SK-N-MC (cell line): ENCODE results near the gene NPPC.
"Not testable (repeated sequence)": the region's sequence is repeated elsewhere in the genome, so short reads cannot be mapped to it uniquely, and the experiment has no call there.

Experiments used
- DNase-seq: peaks from one replicate; pipeline ENCODE4 v3.0.0-alpha.2; 2011; ENCODE audit warnings: low read depth, low spot score
- H3K27ac ChIP-seq: fragments of 200-600 bp; sonication (generic); 2 replicates; pipeline ENCODE4 v1.5.1; 2016; ENCODE audit warnings: mixed run types
- H3K36me3 ChIP-seq: fragments of 200-600 bp; sonication (generic); 2 replicates; pipeline ENCODE4 v1.6.1; 2017; ENCODE audit warnings: antibody characterized with exemption, low read length, mixed read lengths; ENCODE audit not compliant: insufficient read depth
- H3K4me3 ChIP-seq: fragments of 200-600 bp; sonication (generic); 2 replicates; pipeline ENCODE4 v1.5.1; 2016
- H3K9ac ChIP-seq: fragments of 200-600 bp; sonication (generic); 2 replicates; pipeline ENCODE4 v1.8.0; 2017; ENCODE audit warnings: mixed run types, mixed read lengths; ENCODE audit not compliant: insufficient read length
- H3K9me3 ChIP-seq: fragments of 200-600 bp; sonication (generic); 2 replicates; pipeline ENCODE4 v1.6.1; 2017; ENCODE audit warnings: low read depth, mild to moderate bottlenecking, antibody characterized with exemption, low read length, moderate library complexity, mixed read lengths
- EZH2 ChIP-seq: fragments of 200-600 bp; sonication (generic); IDR thresholded peaks from one replicate; pipeline ENCODE4 v1.6.1; 2017; ENCODE audit warnings: antibody characterized with exemption
- FOXP2 ChIP-seq: optimal IDR thresholded peaks from 2 replicates; pipeline ENCODE3; 2011; ENCODE audit warnings: mild to moderate bottlenecking, moderate library complexity; ENCODE audit not compliant: insufficient read depth; ENCODE audit errors: extremely low read length, control extremely low read depth
- POLR2AphosphoS5 ChIP-seq: IDR thresholded peaks from 2 replicates; pipeline ENCODE4 v1.6.1; 2012; ENCODE audit warnings: mild to moderate bottlenecking, low read depth, low read length, borderline replicate concordance

The NPPC gene

GRCh38 chr2:231891514-231891905 is 34.7 kb downstream of the NPPC start:
- no peak for TF ChIP-seq EZH2
- TF ChIP-seq FOXP2: no peak
- TF ChIP-seq POLR2AphosphoS5: no peak
- no peak for DNase-seq
- Histone ChIP-seq H3K36me3 (no peaks in the 10 kb centered on the region), H3K27ac (no peak overlapping the region), H3K9me3 (no peaks in the 10 kb centered on the region), H3K9ac (no peak overlapping the region), H3K4me3 (no peak overlapping the region)

DNA sequence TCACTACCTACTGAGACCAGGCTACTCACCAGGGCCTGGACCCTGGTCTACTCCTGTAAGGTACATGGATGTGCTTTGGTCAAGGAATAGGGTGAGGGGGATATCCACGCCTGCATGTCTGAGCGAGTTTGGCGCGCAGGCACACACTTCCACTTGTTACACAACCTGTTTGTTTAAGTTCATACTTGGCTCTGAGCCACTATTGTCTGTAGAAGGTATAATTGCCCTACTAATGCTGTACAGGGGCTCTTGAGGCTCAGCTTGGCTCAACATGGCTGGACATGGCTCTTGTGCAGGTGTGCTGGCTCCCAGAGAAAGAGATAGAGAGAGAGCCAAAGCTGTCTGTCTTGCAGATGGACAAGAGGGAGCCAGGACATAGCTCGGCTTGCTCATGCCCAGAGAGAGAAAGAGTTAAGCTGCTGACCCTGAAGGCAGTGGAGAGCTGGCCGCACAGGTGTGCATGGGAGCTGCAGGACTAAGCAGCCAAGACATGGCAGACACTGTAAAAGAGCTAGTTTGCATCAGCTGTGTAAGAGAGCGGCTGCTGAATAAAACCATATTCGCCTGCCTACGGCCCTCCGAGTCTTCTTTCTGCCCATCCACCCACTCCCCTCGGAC is 35.2 kb downstream of the NPPC start:
- Histone ChIP-seq H3K9ac (no peak overlapping the region), H3K27ac (no peak overlapping the region), H3K4me3 (no peak overlapping the region), H3K9me3 (no peaks in the 10 kb centered on the region), H3K36me3 (no peaks in the 10 kb centered on the region)
- DNase-seq: no peak
- TF ChIP-seq EZH2 (no peak), POLR2AphosphoS5 (no peak), FOXP2 (no peak)

GRCh38 chr2:231887756-231888155 is 38.4 kb downstream of the NPPC start:
- no peak for DNase-seq
- H3K9ac ChIP-seq: no peak overlapping the region
- H3K27ac ChIP-seq: no peak overlapping the region
- TF ChIP-seq FOXP2: no peak
- H3K4me3 ChIP-seq: no peak overlapping the region
- no peaks in the 10 kb centered on the region for H3K9me3 ChIP-seq
- H3K36me3 ChIP-seq: no peaks in the 10 kb centered on the region

GRCh38 chr2:231886071-231886681 is 40.0 kb downstream of the NPPC start:
- Histone ChIP-seq H3K4me3 (no peak overlapping the region), H3K9ac (no peak overlapping the region), H3K9me3 (no peaks in the 10 kb centered on the region), H3K27ac (no peak overlapping the region), H3K36me3 (no peaks in the 10 kb centered on the region)
- no peak for TF ChIP-seq POLR2AphosphoS5
- TF ChIP-seq FOXP2: no peak
- no peak for TF ChIP-seq EZH2
- no peak for DNase-seq

- Histone ChIP-seq H3K9ac (no peak overlapping the region), H3K4me3 (no peak overlapping the region), H3K36me3 (no peaks in the 10 kb centered on the region), H3K27ac (no peak overlapping the region), H3K9me3 (no peaks in the 10 kb centered on the region)
- no peak for TF ChIP-seq EZH2
- no peak for DNase-seq
These were observed 41.6 kb downstream of the NPPC start for GRCh38 chr2:231884438-231885140.

DNA sequence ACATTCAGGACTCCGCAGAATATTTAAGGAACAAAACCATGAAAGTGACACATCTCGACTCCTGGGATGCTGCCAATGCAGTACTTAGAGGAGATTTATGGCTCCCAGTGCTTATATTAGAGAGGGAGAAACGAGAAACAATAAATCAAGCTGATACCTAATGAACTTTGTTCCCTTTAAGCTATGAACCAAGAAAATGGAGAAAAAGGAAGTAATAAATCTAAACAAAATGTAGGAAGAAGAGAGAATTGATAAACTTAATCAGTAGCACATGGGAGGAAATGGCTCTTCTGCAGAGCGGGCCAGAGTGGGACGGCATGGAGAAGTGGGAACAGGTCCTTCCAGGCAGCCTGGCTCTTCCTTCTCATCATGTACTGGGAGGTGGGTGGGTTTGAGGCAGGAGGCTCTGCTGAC is 42.7 kb downstream of the NPPC start:
- DNase-seq: peak; percentile 80
- no peaks in the 10 kb centered on the region for H3K9me3 ChIP-seq
- H3K9ac ChIP-seq: no peak overlapping the region
- no peak overlapping the region for H3K4me3 ChIP-seq
- H3K27ac ChIP-seq: no peak overlapping the region
- no peaks in the 10 kb centered on the region for H3K36me3 ChIP-seq
- TF ChIP-seq FOXP2 (no peak), POLR2AphosphoS5 (peak; percentile 38; the same call in 1 of the 2 replicates), EZH2 (no peak)

DNA sequence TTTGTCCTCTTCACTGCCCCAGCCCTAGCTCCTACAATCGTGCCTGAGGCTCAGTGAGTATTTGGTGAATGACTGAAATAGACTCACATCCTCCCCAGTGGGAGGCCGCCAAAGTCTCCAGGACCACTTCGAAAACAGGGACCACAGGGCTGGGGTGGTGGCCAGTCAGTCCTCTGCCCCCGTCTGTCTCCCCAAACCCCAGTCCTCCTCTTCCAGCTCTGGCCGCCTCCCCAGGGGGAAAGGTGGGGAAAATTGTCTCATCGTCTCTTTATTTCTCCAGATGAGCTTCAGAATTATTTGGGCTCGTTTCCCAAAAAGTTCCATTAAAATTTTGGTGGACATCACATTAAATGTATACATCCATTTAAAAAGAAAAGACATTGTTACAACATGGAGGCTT is 43.5 kb downstream of the NPPC start:
- H3K36me3 ChIP-seq: no peaks in the 10 kb centered on the region
- no peak for TF ChIP-seq EZH2
- TF ChIP-seq FOXP2: no peak
- no peak for TF ChIP-seq POLR2AphosphoS5
- no peak overlapping the region for H3K9ac ChIP-seq
- no peak overlapping the region for H3K27ac ChIP-seq
- no peak for DNase-seq
- no peak overlapping the region for H3K4me3 ChIP-seq
- no peaks in the 10 kb centered on the region for H3K9me3 ChIP-seq

DNA sequence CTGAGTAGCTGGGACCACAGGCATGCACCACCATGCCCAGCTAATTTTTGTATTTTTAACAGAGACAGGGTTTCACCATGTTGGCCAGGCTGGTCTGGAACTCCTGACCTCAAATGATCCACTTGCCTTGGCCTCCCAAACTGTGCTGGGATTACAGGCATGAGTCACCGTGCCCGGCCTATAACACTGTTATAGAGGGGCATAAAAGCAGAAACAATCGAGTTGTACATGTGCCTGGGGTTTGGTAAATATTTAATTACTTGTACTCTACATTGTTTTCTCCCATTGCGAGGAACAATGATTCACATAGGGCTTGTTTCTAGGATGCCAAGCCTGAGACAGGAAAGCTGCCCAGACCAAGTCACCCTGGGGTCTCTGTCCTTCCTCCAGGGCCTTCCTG is 45.8 kb downstream of the NPPC start:
- not testable (repeated sequence) for H3K27ac ChIP-seq, H3K9ac ChIP-seq, H3K36me3 ChIP-seq, H3K4me3 ChIP-seq, DNase-seq, H3K9me3 ChIP-seq

DNA sequence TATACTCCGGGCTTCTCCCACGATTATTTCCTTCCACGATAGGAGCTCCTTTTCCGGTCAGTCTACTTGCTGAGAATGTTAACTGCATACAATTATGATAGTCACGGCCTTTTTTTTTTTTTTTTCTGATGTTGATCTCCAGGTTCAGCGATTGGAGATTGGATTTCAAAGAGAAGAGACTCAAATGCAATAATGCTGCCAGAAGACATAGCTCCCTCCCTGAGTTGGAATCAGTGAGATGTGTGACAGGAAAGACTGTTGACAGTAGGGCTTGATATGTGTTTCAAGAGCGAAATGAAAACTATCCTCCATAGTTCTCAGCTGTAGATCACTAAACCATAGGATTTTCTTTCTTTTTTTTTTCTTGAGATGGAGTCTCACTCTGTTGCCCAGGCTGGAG is 47.0 kb downstream of the NPPC start:
- Histone ChIP-seq H3K9me3 (no peaks in the 10 kb centered on the region), H3K36me3 (no peaks in the 10 kb centered on the region), H3K4me3 (no peak overlapping the region), H3K27ac (no peak overlapping the region), H3K9ac (no peak overlapping the region)
- DNase-seq: no peak
- TF ChIP-seq FOXP2: no peak
- no peak for TF ChIP-seq EZH2
- no peak for TF ChIP-seq POLR2AphosphoS5
